GM12872 (cell line): ENCODE measurements around the gene TMEM14A.

ENCODE experiments used
- TF ChIP-seq, protein P1 (sequence below): IDR thresholded peaks from 3 replicates; pipeline ENCODE4 v1.5.1; 2011; ENCODE audit warnings: low read depth, mild to moderate bottlenecking, low read length, moderate library complexity; ENCODE audit not compliant: insufficient read depth

TMEM14A gene

GRCh38 chr6:52639493-52639892 lies 31.4 kb upstream of the TMEM14A start:
- TF ChIP-seq, protein P1, sequence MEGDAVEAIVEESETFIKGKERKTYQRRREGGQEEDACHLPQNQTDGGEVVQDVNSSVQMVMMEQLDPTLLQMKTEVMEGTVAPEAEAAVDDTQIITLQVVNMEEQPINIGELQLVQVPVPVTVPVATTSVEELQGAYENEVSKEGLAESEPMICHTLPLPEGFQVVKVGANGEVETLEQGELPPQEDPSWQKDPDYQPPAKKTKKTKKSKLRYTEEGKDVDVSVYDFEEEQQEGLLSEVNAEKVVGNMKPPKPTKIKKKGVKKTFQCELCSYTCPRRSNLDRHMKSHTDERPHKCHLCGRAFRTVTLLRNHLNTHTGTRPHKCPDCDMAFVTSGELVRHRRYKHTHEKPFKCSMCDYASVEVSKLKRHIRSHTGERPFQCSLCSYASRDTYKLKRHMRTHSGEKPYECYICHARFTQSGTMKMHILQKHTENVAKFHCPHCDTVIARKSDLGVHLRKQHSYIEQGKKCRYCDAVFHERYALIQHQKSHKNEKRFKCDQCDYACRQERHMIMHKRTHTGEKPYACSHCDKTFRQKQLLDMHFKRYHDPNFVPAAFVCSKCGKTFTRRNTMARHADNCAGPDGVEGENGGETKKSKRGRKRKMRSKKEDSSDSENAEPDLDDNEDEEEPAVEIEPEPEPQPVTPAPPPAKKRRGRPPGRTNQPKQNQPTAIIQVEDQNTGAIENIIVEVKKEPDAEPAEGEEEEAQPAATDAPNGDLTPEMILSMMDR, result no peak

GRCh38 chr6:52640170-52640569 lies 30.7 kb upstream of the TMEM14A start:
- TF ChIP-seq, protein P1, result no peak

DNA sequence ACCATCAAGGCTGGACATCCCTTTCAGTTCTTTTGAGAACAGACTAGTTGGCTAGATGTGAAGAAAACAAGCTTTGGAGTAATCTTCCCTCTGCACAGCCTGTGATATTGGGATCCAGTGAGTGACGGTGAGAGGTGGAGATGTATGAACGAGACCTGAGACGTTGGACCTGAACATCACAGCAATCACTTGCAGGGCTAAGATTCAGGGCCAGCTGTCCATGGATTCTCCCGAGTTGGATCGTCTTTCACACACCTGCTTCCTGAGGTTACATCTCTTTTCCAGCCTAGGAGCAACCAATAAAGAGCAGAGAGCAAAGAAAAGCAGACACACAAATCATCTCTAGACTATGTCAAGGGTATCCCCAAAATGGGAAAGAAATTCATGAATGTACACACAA lies 30.0 kb upstream of the TMEM14A start:
- TF ChIP-seq, protein P1, result no peak

GRCh38 chr6:52641388-52641787 lies 29.5 kb upstream of the TMEM14A start:
- TF ChIP-seq, protein P1, result no peak

GRCh38 chr6:52641826-52642225 lies 29.1 kb upstream of the TMEM14A start:
- TF ChIP-seq, protein P1, result no peak

- TF ChIP-seq, protein P1, result no peak
These were observed 28.5 kb upstream of the TMEM14A start for GRCh38 chr6:52642368-52642767.

DNA sequence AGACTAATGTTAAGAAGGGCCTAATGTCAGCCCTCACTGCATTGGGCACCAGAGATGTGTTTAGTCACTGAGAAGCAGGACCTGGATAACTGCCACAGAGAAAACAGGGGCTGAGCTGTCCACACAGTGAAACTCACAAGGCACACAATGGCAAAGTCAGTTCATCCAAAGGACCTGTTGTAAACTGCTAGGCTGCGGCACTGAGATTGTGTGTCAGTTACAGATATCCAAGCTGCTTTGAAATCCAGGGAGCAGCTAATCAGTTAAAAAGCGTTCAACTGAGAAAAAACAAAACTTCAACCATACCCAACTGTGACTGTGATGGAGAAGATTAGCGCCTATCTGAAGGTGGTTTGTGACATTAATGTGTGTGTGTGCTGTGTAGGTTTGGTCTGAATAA lies 27.8 kb upstream of the TMEM14A start:
- TF ChIP-seq, protein P1, result no peak

- TF ChIP-seq, protein P1, result no peak
These were observed 26.7 kb upstream of the TMEM14A start for GRCh38 chr6:52644253-52644652.
